ENCODE results near the gene C21orf91. TPM values are rescaled to one million over a fixed set of nuclear protein-coding genes. Genes with fewer than 3 reads are reported as not detected.

Gene C21orf91
- total and polyA plus RNA-seq, 4 donors = 1.8 to 7.2 (median 4.4) TPM

DNA sequence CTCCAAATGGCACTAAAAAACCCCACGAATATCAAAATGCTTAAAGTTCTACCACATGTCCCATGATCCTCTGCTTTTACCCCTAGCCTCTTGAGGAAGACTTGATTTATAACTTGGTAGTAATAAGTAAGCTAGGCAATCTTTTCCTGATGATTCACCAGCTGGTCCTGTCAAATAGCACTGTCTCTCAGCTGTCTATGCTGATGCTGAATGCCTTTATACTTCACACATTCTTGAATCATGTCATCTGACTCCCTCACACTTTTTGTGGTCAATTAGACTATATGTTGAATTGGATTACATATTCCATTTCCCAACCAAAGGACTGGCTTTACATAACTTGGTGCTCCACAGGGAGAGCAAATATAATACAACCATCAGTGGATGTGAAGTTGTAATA, 16.6 kb downstream of the C21orf91 start:
- no peak for DNase-seq (ENCODE audit: low spot score)
- Histone ChIP-seq H3K4me3 (ENCODE audit: low read depth in 1 of 3, low read length in 3 of 3) (no peak overlapping the region), H3K4me1 (ENCODE audit: control insufficient read depth in 4 of 4, insufficient read depth in 4 of 4, low read length in 3 of 4) (peaks cover 0 to 2% (median 0%) of the 10 kb centered on the region in 4 donors), H3K27ac (ENCODE audit: low read depth in 1 of 2, low read length in 2 of 2) (no peak overlapping the region), H3K27me3 (ENCODE audit: control insufficient read depth in 4 of 4, insufficient read depth in 4 of 4, low read length in 3 of 4) (no peaks in the 10 kb centered on the region), H3K9me3 (ENCODE audit: control insufficient read depth in 4 of 4, low read length in 3 of 4) (no peaks in the 10 kb centered on the region), H3K9ac (ENCODE audit: low read depth in 1 of 2, low read length in 2 of 2) (no peak overlapping the region), H3K36me3 (ENCODE audit: control insufficient read depth in 4 of 4, insufficient read depth in 3 of 4, low read depth in 1 of 4, low read length in 3 of 4) (peaks cover 0 to 3% (median 0%) of the 10 kb centered on the region in 4 donors)
- WGBS = 89% methylated on average over 1 of the region's 1 CpG
- TF ChIP-seq JUND (IDR thresholded peaks at IDR 0.05) (no peak), HNF4A (conservative IDR thresholded peaks at IDR 0.05) (no peak), FOXA1 (IDR thresholded peaks at IDR 0.05) (no peak), GABPA (IDR thresholded peaks at IDR 0.05 in 1 of 2, conservative IDR thresholded peaks at IDR 0.05 in 1 of 2) (no peak), FOXA2 (IDR thresholded peaks at IDR 0.05) (no peak), YY1 (IDR thresholded peaks at IDR 0.05) (no peak), HNF4G (IDR thresholded peaks at IDR 0.05) (no peak), RAD21 (IDR thresholded peaks at IDR 0.05) (no peak), EGR1 (IDR thresholded peaks at IDR 0.05; ENCODE audit: low read depth in 2 of 2) (no peak), SP1 (IDR thresholded peaks at IDR 0.05) (no peak), TAF1 (conservative IDR thresholded peaks at IDR 0.05) (no peak), NR2F2 (IDR thresholded peaks at IDR 0.05) (no peak), RXRA (IDR thresholded peaks at IDR 0.05) (no peak)
- TF ChIP-seq, protein P1, sequence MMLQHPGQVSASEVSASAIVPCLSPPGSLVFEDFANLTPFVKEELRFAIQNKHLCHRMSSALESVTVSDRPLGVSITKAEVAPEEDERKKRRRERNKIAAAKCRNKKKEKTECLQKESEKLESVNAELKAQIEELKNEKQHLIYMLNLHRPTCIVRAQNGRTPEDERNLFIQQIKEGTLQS (IDR thresholded peaks at IDR 0.05) = no peak
- TF ChIP-seq, protein P2, sequence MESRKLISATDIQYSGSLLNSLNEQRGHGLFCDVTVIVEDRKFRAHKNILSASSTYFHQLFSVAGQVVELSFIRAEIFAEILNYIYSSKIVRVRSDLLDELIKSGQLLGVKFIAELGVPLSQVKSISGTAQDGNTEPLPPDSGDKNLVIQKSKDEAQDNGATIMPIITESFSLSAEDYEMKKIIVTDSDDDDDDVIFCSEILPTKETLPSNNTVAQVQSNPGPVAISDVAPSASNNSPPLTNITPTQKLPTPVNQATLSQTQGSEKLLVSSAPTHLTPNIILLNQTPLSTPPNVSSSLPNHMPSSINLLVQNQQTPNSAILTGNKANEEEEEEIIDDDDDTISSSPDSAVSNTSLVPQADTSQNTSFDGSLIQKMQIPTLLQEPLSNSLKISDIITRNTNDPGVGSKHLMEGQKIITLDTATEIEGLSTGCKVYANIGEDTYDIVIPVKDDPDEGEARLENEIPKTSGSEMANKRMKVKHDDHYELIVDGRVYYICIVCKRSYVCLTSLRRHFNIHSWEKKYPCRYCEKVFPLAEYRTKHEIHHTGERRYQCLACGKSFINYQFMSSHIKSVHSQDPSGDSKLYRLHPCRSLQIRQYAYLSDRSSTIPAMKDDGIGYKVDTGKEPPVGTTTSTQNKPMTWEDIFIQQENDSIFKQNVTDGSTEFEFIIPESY (IDR thresholded peaks at IDR 0.05) = no peak
- TF ChIP-seq, protein P3, sequence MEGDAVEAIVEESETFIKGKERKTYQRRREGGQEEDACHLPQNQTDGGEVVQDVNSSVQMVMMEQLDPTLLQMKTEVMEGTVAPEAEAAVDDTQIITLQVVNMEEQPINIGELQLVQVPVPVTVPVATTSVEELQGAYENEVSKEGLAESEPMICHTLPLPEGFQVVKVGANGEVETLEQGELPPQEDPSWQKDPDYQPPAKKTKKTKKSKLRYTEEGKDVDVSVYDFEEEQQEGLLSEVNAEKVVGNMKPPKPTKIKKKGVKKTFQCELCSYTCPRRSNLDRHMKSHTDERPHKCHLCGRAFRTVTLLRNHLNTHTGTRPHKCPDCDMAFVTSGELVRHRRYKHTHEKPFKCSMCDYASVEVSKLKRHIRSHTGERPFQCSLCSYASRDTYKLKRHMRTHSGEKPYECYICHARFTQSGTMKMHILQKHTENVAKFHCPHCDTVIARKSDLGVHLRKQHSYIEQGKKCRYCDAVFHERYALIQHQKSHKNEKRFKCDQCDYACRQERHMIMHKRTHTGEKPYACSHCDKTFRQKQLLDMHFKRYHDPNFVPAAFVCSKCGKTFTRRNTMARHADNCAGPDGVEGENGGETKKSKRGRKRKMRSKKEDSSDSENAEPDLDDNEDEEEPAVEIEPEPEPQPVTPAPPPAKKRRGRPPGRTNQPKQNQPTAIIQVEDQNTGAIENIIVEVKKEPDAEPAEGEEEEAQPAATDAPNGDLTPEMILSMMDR (IDR thresholded peaks at IDR 0.05; ENCODE audit: low read depth, low read length, missing input control) = no peak
- TF ChIP-seq, protein P4, sequence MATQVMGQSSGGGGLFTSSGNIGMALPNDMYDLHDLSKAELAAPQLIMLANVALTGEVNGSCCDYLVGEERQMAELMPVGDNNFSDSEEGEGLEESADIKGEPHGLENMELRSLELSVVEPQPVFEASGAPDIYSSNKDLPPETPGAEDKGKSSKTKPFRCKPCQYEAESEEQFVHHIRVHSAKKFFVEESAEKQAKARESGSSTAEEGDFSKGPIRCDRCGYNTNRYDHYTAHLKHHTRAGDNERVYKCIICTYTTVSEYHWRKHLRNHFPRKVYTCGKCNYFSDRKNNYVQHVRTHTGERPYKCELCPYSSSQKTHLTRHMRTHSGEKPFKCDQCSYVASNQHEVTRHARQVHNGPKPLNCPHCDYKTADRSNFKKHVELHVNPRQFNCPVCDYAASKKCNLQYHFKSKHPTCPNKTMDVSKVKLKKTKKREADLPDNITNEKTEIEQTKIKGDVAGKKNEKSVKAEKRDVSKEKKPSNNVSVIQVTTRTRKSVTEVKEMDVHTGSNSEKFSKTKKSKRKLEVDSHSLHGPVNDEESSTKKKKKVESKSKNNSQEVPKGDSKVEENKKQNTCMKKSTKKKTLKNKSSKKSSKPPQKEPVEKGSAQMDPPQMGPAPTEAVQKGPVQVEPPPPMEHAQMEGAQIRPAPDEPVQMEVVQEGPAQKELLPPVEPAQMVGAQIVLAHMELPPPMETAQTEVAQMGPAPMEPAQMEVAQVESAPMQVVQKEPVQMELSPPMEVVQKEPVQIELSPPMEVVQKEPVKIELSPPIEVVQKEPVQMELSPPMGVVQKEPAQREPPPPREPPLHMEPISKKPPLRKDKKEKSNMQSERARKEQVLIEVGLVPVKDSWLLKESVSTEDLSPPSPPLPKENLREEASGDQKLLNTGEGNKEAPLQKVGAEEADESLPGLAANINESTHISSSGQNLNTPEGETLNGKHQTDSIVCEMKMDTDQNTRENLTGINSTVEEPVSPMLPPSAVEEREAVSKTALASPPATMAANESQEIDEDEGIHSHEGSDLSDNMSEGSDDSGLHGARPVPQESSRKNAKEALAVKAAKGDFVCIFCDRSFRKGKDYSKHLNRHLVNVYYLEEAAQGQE (IDR thresholded peaks at IDR 0.05) = no peak
- TF ChIP-seq, protein P5, sequence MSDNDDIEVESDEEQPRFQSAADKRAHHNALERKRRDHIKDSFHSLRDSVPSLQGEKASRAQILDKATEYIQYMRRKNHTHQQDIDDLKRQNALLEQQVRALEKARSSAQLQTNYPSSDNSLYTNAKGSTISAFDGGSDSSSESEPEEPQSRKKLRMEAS (IDR thresholded peaks at IDR 0.05) = no peak

All from liver (tissue), 9 donors.